Heart left ventricle (tissue), 16 donors: ENCODE measurements around the gene BAZ2B. TPM values are rescaled to one million over a fixed set of nuclear protein-coding genes. Genes with fewer than 3 reads are reported as not detected.

Experiments
- ATAC-seq, 4 donors: fragments of 200-7000 bp; cut with Tn5 transposase; one replicate each; pipeline ENCODE4 v1.9.1; 2020 to 2022; ENCODE audit warnings: moderate library complexity in 4 of 4, mild to moderate bottlenecking in 3 of 4, moderate number of reproducible peaks in 1 of 4
- DNase-seq, 5 donors: peaks; one replicate each; pipeline ENCODE4 v3.0.0-alpha.2; 2020
- H3K27ac ChIP-seq, 12 donors: fragments of 200-600 bp; sonication (generic) in 4 of 12; one replicate each; pipeline versions ENCODE4 v1.5.0 to v1.8.0; 2016 to 2022; ENCODE audit warnings: mild to moderate bottlenecking in 2 of 12
- H3K27me3 ChIP-seq, 9 donors: fragments of 200-600 bp; sonication (generic) in 2 of 9; one replicate each; pipeline versions ENCODE4 v1.5.1 to v1.8.0; 2016 to 2022; ENCODE audit warnings: mild to moderate bottlenecking in 3 of 9
- H3K36me3 ChIP-seq, 9 donors: fragments of 200-600 bp; sonication (generic) in 2 of 9; one replicate each; pipeline versions ENCODE4 v1.5.0 to v1.8.0; 2018 to 2022; ENCODE audit warnings: mild to moderate bottlenecking in 2 of 9
- H3K4me1 ChIP-seq, 12 donors: fragments of 200-600 bp; sonication (generic) in 4 of 12; one replicate each; pipeline versions ENCODE4 v1.5.0 to v1.8.0; 2016 to 2022; ENCODE audit warnings: mild to moderate bottlenecking in 3 of 12
- H3K4me3 ChIP-seq, 12 donors: fragments of 200-600 bp; sonication (generic) in 4 of 12; one replicate each; pipeline versions ENCODE4 v1.5.0 to v1.8.0; 2017 to 2022; ENCODE audit warnings: mild to moderate bottlenecking in 9 of 12, moderate library complexity in 4 of 12
- H3K9me3 ChIP-seq, 12 donors: fragments of 200-600 bp; sonication (generic) in 4 of 12; one replicate each; pipeline versions ENCODE4 v1.5.0 to v1.8.0; 2016 to 2022; ENCODE audit warnings: mild to moderate bottlenecking in 1 of 12
- CTCF ChIP-seq, 12 donors: fragments of 200-600 bp; sonication (generic) in 4 of 12; IDR thresholded peaks; one replicate each; pipeline versions ENCODE4 v1.5.0 to v1.8.0; 2018 to 2022; ENCODE audit warnings: antibody characterized with exemption in 12 of 12, mild to moderate bottlenecking in 5 of 12
- POLR2A ChIP-seq, 2 donors: fragments of 450-650 bp; IDR thresholded peaks; one replicate each; pipeline ENCODE4 v1.6.1; 2017; ENCODE audit warnings: antibody characterized with exemption in 2 of 2, mild to moderate bottlenecking in 2 of 2, moderate library complexity in 2 of 2
- WGBS, 4 donors: extraction: QIAGEN DNeasy Blood & Tissue Kit in 2 of 4; methylation state at CpG; one replicate each; pipeline versions ENCODE4 v1.1.5 to v1.1.7; 2013 to 2018; 5-methylcytosine and 5-hydroxymethylcytosine counted together
- intact Hi-C, 10 donors: fragments of 100-400 bp; cut with DNase I; formaldehyde crosslinking; loops; one replicate each; pipeline versions ENCODE4 v1.11.1 to v1.14.2; 2022
- polyA plus RNA-seq, 2 donors: library from polyadenylated mRNA; stranded (reverse); fragments of 200-250 nt; gene quantifications; one replicate each; pipeline ENCODE4 v1.2.3, GENCODE V29; 2013
- total RNA-seq, 9 donors: library from RNA; depleted of rRNA in 2 of 9; stranded (reverse); fragments of >200 nt in 2 of 9; fragmentation: NEBNext Ultra II Directional in 3 of 9; extraction: Animal tissue kit (Norgen Biotek cat#: 25700) in 3 of 9; gene quantifications; one replicate each; pipeline versions ENCODE4 v1.1.0 to v1.2.4, GENCODE V29; 2016 to 2023
- donor health status: ischemic (EF 13 %, LVEDD 7.1; RV severe dilation, severe dysfunction).
- donor health status: healthy with polysubstance abuse.
- donor health status: DM: no; HTN: yes; CAD: no.
- donor health status: DM: no; HTN: no; CAD: no.
- donor health status: ischemic (EF 25% LVEDD 6.9; RV normal size, moderate dysfunction).
- donor health status: ischemic (EF 25% LVEDD 5.7; RV mildly dilated, moderate dysfunction).
- donor health status: healthy.
- donor health status: DM: yes; HTN: yes; CAD: no.
- donor health status: ischemic (EF 35%, LVEDD 5.7; RV mildly dilated, moderate dysfunction).
- donor health status: nonischemic (EF 11% LVEDD 7.7; RV severe dilation, severe dysfunction).
- donor health status: DM: yes; HTN: yes; CAD: no.
- donor health status: PGD.
- donor health status: ischemic (EF 29% LVEDD 5.4; RV normal size, mild dysfunction).
- donor health status: nonischemic (EF 23%, LVEDD 6.1; RV moderate dilation, normal function).

The BAZ2B gene
- total and polyA plus RNA-seq, 11 donors = 15.3 to 56.5 (median 40.2) TPM

DNA sequence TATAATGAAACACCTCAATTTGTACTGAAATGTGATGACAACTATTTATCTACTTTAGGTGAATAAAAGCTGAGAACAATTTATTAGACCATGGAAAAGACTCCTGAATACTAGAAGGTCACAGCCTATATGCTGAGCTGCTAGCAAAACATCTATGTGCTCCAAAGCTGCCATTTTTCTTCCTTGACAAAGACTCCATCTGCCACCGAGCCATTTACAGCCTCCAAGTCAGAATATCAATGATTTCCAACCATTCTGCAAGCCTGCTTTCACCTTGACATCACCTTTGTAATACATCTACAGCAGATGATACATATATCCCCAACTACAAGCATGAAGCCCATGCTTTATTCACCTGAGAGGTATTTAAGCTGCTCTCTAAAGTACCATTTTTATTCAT, 84.9 kb downstream of the BAZ2B start:
- DNase-seq (no peak), ATAC-seq (no peak)
- TF ChIP-seq CTCF (IDR thresholded peaks at IDR 0.05) (no peak), POLR2A (IDR thresholded peaks at IDR 0.05) (no peak)
- 91 to 96% (median 93%) methylated on average over 1 of the region's 1 CpG for WGBS, 4 donors
- Histone ChIP-seq H3K9me3 (peaks cover 0 to 10% (median 0%) of the 10 kb centered on the region in 12 donors), H3K4me3 (no peak overlapping the region), H3K27me3 (no peaks in the 10 kb centered on the region), H3K4me1 (no peaks in the 10 kb centered on the region), H3K36me3 (peaks cover 0 to 6% (median 0%) of the 10 kb centered on the region in 9 donors), H3K27ac (no peak overlapping the region)
- intact Hi-C loops = no loop called here

DNA sequence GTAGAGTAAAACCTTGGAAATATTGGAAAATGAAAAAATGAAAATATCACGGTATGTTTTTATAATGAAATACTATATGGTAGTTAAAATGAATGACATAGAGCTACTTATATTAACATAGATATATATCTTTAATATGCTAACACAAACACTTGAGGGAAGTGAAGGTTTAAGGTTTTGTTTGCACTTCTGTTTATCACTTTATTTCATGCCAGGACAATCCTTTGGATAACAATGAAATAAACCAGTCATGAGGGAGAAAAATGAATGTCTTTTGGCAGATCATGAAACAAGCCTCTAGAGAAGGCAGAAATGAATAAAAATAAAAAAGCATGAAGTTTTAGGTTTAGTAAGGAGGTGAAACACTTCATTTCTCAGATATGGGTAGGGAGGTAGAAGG, 89.9 kb downstream of the BAZ2B start:
- intact Hi-C loops = no loop called here
- no peak overlapping the region for H3K4me3 ChIP-seq
- H3K36me3 ChIP-seq = peaks cover 0 to 6% (median 0%) of the 10 kb centered on the region in 9 donors
- 93 to 99% (median 98%) methylated on average over 1 of the region's 1 CpG for WGBS, 4 donors
- no peaks in the 10 kb centered on the region for H3K4me1 ChIP-seq
- DNase-seq (no peak), ATAC-seq (no peak)
- H3K27ac ChIP-seq = no peak overlapping the region
- H3K27me3 ChIP-seq = no peaks in the 10 kb centered on the region
- H3K9me3 ChIP-seq = peaks cover 0 to 10% (median 0%) of the 10 kb centered on the region in 12 donors
- TF ChIP-seq CTCF (IDR thresholded peaks at IDR 0.05) (no peak), POLR2A (IDR thresholded peaks at IDR 0.05) (no peak)

- no peak overlapping the region for H3K27ac ChIP-seq
- peaks cover 0 to 10% (median 0%) of the 10 kb centered on the region in 12 donors for H3K9me3 ChIP-seq
- H3K4me1 ChIP-seq = no peaks in the 10 kb centered on the region
- 95 to 98% (median 97%) methylated on average over 3 of the region's 3 CpGs for WGBS, 4 donors
- intact Hi-C loops = no loop called here
- DNase-seq = no peak
- no peak for ATAC-seq
- peaks cover 0 to 6% (median 0%) of the 10 kb centered on the region in 9 donors for H3K36me3 ChIP-seq
- H3K27me3 ChIP-seq = no peaks in the 10 kb centered on the region
- no peak for TF ChIP-seq CTCF (IDR thresholded peaks at IDR 0.05)
- no peak for TF ChIP-seq POLR2A (IDR thresholded peaks at IDR 0.05)
- H3K4me3 ChIP-seq = no peak overlapping the region
These were observed 91.3 kb downstream of the BAZ2B start for GRCh38 chr2:159525012-159525411.

- Histone ChIP-seq H3K4me3 (no peak overlapping the region), H3K27me3 (no peaks in the 10 kb centered on the region), H3K36me3 (no peaks in the 10 kb centered on the region), H3K9me3 (no peaks in the 10 kb centered on the region), H3K27ac (no peak overlapping the region), H3K4me1 (peaks cover 0 to 22% (median 9%) of the 10 kb centered on the region in 12 donors)
- ATAC-seq (no peak), DNase-seq (no peak)
- 88 to 89% (median 89%) methylated on average over 2 of the region's 2 CpGs for WGBS, 4 donors
- intact Hi-C loops = no loop called here
- TF ChIP-seq CTCF (IDR thresholded peaks at IDR 0.05) = no peak
- no peak for TF ChIP-seq POLR2A (IDR thresholded peaks at IDR 0.05)
These were observed 95.1 kb downstream of the BAZ2B start for GRCh38 chr2:159521272-159521671.
